CD14-positive monocyte (primary cell): ENCODE results near the gene FGGY. TPM values are rescaled to one million over a fixed set of nuclear protein-coding genes. Genes with fewer than 3 reads are reported as not detected.

Experiments used
- DNase-seq, 3 donors: peaks; one replicate each; pipeline ENCODE4 v3.0.0-alpha.2; 2011 to 2022
- H2AFZ ChIP-seq: 2 replicates; pipeline ENCODE4 v1.6.0; 2012; ENCODE audit warnings: mild to moderate bottlenecking, low read depth, low read length, inconsistent platforms; ENCODE audit not compliant: insufficient read depth, poor library complexity, severe bottlenecking
- H3K27ac ChIP-seq, 2 donors: 1 replicate in 1 of 2; 2 replicates in 1 of 2; pipeline ENCODE4 v1.5.1; 2012 to 2013; ENCODE audit warnings: low read length in 2 of 2, control low read depth in 1 of 2, inconsistent platforms in 1 of 2, low read depth in 1 of 2, mild to moderate bottlenecking in 1 of 2
- H3K27me3 ChIP-seq, 2 donors: one replicate each; pipeline versions ENCODE4 v1.6.0 to v1.6.1; 2011 to 2013; ENCODE audit warnings: low read length in 2 of 2; ENCODE audit not compliant: control insufficient read depth in 2 of 2, insufficient read depth in 2 of 2
- H3K36me3 ChIP-seq, 2 donors: replicated peaks in 1 of 2; 1 replicate in 1 of 2; 2 replicates in 1 of 2; pipeline versions ENCODE4 v1.5.1 to v1.6.1; 2012 to 2013; ENCODE audit warnings: low read length in 2 of 2, control low read depth in 1 of 2, inconsistent platforms in 1 of 2, mild to moderate bottlenecking in 1 of 2; ENCODE audit not compliant: insufficient read depth in 2 of 2, control insufficient read depth in 1 of 2
- H3K4me1 ChIP-seq, 2 donors: 1 replicate in 1 of 2; 2 replicates in 1 of 2; pipeline versions ENCODE4 v1.5.1 to v1.6.1; 2012 to 2013; ENCODE audit warnings: low read length in 2 of 2, control low read depth in 1 of 2, inconsistent platforms in 1 of 2, mild to moderate bottlenecking in 1 of 2, moderate library complexity in 1 of 2; ENCODE audit not compliant: insufficient read depth in 2 of 2, control insufficient read depth in 1 of 2
- H3K4me2 ChIP-seq: replicated peaks from 2 replicates; pipeline ENCODE3; 2012; ENCODE audit warnings: low read length, moderate library complexity, mild to moderate bottlenecking; ENCODE audit not compliant: poor library complexity, severe bottlenecking; ENCODE audit errors: extremely low read depth
- H3K4me3 ChIP-seq, 3 experiments: fragments of 200-600 bp in 1 of 3; sonication (generic) in 1 of 3; replicated peaks in 1 of 3; 1 replicate in 2 of 3; 2 replicates in 1 of 3; pipeline ENCODE4 v1.5.1; 2011 to 2013; ENCODE audit warnings: low read length in 3 of 3, mild to moderate bottlenecking in 3 of 3, control low read depth in 2 of 3, low read depth in 2 of 3, inconsistent platforms in 1 of 3, moderate library complexity in 1 of 3
- H3K79me2 ChIP-seq: 2 replicates; pipeline ENCODE4 v1.6.0; 2012; ENCODE audit warnings: mild to moderate bottlenecking, control low read depth, inconsistent platforms, low read length, moderate library complexity; ENCODE audit not compliant: insufficient read depth
- H3K9ac ChIP-seq: 2 replicates; pipeline ENCODE4 v1.6.0; 2017; ENCODE audit warnings: low read length, mild to moderate bottlenecking; ENCODE audit not compliant: insufficient read depth, poor library complexity, severe bottlenecking
- H3K9me3 ChIP-seq, 2 donors: replicated peaks in 1 of 2; 1 replicate in 1 of 2; 2 replicates in 1 of 2; pipeline versions ENCODE4 v1.5.1 to v1.6.1; 2012 to 2013; ENCODE audit warnings: low read length in 2 of 2, control low read depth in 1 of 2; ENCODE audit not compliant: control insufficient read depth in 1 of 2, insufficient read depth in 1 of 2
- H4K20me1 ChIP-seq: 2 replicates; pipeline ENCODE4 v1.6.0; 2012; ENCODE audit warnings: mild to moderate bottlenecking, low read length, control low read depth, moderate library complexity; ENCODE audit not compliant: insufficient read depth
- H3K27ac Mint-ChIP-seq, 7 donors: one replicate each; pipeline ENCODE4 v1.8.0; 2020; ENCODE audit warnings: mild to moderate bottlenecking in 7 of 7, mixed read lengths in 7 of 7, moderate library complexity in 6 of 7, inconsistent platforms in 2 of 7
- H3K27me3 Mint-ChIP-seq, 3 donors: one replicate each; pipeline ENCODE4 v1.8.0; 2021 to 2022; ENCODE audit warnings: low read depth in 3 of 3, mild to moderate bottlenecking in 3 of 3, mixed read lengths in 3 of 3, moderate library complexity in 3 of 3, inconsistent platforms in 1 of 3
- H3K36me3 Mint-ChIP-seq, 2 donors: one replicate each; pipeline ENCODE4 v1.8.0; 2020; ENCODE audit warnings: mixed read lengths in 2 of 2, inconsistent platforms in 1 of 2, mild to moderate bottlenecking in 1 of 2
- H3K4me1 Mint-ChIP-seq: one replicate; pipeline ENCODE4 v1.8.0; 2020; ENCODE audit warnings: mild to moderate bottlenecking, mixed read lengths
- H3K4me3 Mint-ChIP-seq, 2 donors: one replicate each; pipeline ENCODE4 v1.8.0; 2020; ENCODE audit warnings: mild to moderate bottlenecking in 2 of 2, mixed read lengths in 2 of 2, moderate library complexity in 1 of 2
- H3K9me3 Mint-ChIP-seq, 7 donors: one replicate each; pipeline ENCODE4 v1.8.0; 2020 to 2022; ENCODE audit warnings: mixed read lengths in 7 of 7, mild to moderate bottlenecking in 6 of 7, moderate library complexity in 6 of 7, inconsistent platforms in 2 of 7
- CTCF ChIP-seq: fragments of 200-600 bp; IDR thresholded peaks from one replicate; pipeline ENCODE4 v1.8.0; 2022; ENCODE audit warnings: antibody characterized with exemption, mild to moderate bottlenecking
- WGBS: methylation state at CpG from one replicate; pipeline ENCODE4 v1.1.5; 2013; ENCODE audit warnings: missing lambda C conversion rate; ENCODE audit not compliant: insufficient coverage; 5-methylcytosine and 5-hydroxymethylcytosine counted together
- intact Hi-C, 2 donors: fragments of 100-400 bp; cut with micrococcal nuclease; formaldehyde crosslinking; loops; one replicate each; pipeline versions ENCODE4 v1.15.0 to v1.15.1; 2023
- polyA plus RNA-seq, 3 donors: library from polyadenylated mRNA; depleted of rRNA in 1 of 3; unstranded in 2 of 3; stranded (reverse) in 1 of 3; fragments of 300-500 nt in 2 of 3; fragments of >200 nt in 1 of 3; fragmentation: Illumina TruSeq in 2 of 3; gene quantifications; 1 replicate in 2 of 3; 2 replicates in 1 of 3; pipeline ENCODE4 v1.2.3, GENCODE V29; 2012 to 2021

FGGY gene
- polyA plus RNA-seq, 3 donors: 2.3 to 4.3 (median 2.9) TPM

GRCh38 chr1:59480188-59480888 lies 183.4 kb downstream of the FGGY start:
- Mint-ChIP-seq H3K36me3 (no peaks in the 10 kb centered on the region), H3K27me3 (no peaks in the 10 kb centered on the region), H3K27ac (no peak overlapping the region), H3K4me1 (peaks cover 8% of the 10 kb centered on the region), H3K9me3 (no peaks in the 10 kb centered on the region), H3K4me3 (no peak overlapping the region)
- DNase-seq: no peak
- Histone ChIP-seq H3K79me2 (no peaks in the 10 kb centered on the region), H3K9me3 (no peaks in the 10 kb centered on the region), H3K27ac (no peak overlapping the region), H3K9ac (no peak overlapping the region), H4K20me1 (no peaks in the 10 kb centered on the region), H3K4me3 (no peak overlapping the region), H3K4me2 (no peak overlapping the region), H3K36me3 (no peaks in the 10 kb centered on the region), H3K27me3 (no peaks in the 10 kb centered on the region), H3K4me1 (no peaks in the 10 kb centered on the region), H2AFZ (no peak overlapping the region)
- TF ChIP-seq CTCF: no peak
- 87% methylated on average over 4 of the region's 7 CpGs for WGBS
- intact Hi-C loops: no loop called here

- H4K20me1 ChIP-seq: no peaks in the 10 kb centered on the region
Observed at GRCh38 chr1:59481881-59482505, 185.1 kb downstream of the FGGY start.

More at GRCh38 chr1:59481881-59482505, 185.1 kb downstream of the FGGY start:
- Mint-ChIP-seq H3K4me1 (peaks cover 8% of the 10 kb centered on the region), H3K36me3 (no peaks in the 10 kb centered on the region), H3K9me3 (peaks cover 0 to 1% (median 0%) of the 10 kb centered on the region in 7 donors), H3K27ac (no peak overlapping the region), H3K4me3 (no peak overlapping the region), H3K27me3 (no peaks in the 10 kb centered on the region)
- H3K4me3 ChIP-seq: no peak overlapping the region
- H2AFZ ChIP-seq: no peak overlapping the region
- no peaks in the 10 kb centered on the region for H3K9me3 ChIP-seq
- H3K79me2 ChIP-seq: no peaks in the 10 kb centered on the region
- no peak overlapping the region for H3K4me2 ChIP-seq
- H3K27me3 ChIP-seq: no peaks in the 10 kb centered on the region
- H3K9ac ChIP-seq: no peak overlapping the region
- H3K36me3 ChIP-seq: no peaks in the 10 kb centered on the region
- no peak for TF ChIP-seq CTCF
- DNase-seq: no peak
- 100% methylated on average over 1 of the region's 3 CpGs for WGBS
- intact Hi-C loops: no loop called here
- H3K4me1 ChIP-seq: no peaks in the 10 kb centered on the region
- no peak overlapping the region for H3K27ac ChIP-seq
